ENCODE measurements around the gene MAMDC4. TPM values are rescaled to one million over a fixed set of nuclear protein-coding genes. Genes with fewer than 3 reads are reported as not detected.
"Not testable (repeated sequence)": the region's sequence is repeated elsewhere in the genome, so short reads cannot be mapped to it uniquely, and the experiment has no call there.

Gene MAMDC4
- total RNA-seq, 1 donor from 2014 or later = 22.6 TPM

GRCh38 chr9:136842380-136842948 lies 9.7 kb upstream of the MAMDC4 start, which contains the start of gene AJM1:
Gene AJM1, plus strand, starts transcription at chr9:136842478. Its CDS starts 1,937 bp downstream, at chr9:136844415.
- Mint-ChIP-seq H3K27me3 (ENCODE audit: low read depth) (peaks cover 11% of the 10 kb centered on the region), H3K27ac (peak within 1 kb of the TSS; percentile 30), H3K4me1 (peaks cover 20% of the 10 kb centered on the region), H3K4me3 (peak within 1 kb of the TSS; percentile 63)
- not testable (repeated sequence) for H3K36me3 Mint-ChIP-seq, H3K9me3 Mint-ChIP-seq
- DNase-seq (ENCODE audit: low spot score in 2 of 2, unreplicated experiment in 2 of 2) = peak in 1 of 2 experiments; percentile 88
- TF ChIP-seq CTCF (IDR thresholded peaks at IDR 0.05; ENCODE audit: unreplicated experiment) = peak; percentile 91

DNA sequence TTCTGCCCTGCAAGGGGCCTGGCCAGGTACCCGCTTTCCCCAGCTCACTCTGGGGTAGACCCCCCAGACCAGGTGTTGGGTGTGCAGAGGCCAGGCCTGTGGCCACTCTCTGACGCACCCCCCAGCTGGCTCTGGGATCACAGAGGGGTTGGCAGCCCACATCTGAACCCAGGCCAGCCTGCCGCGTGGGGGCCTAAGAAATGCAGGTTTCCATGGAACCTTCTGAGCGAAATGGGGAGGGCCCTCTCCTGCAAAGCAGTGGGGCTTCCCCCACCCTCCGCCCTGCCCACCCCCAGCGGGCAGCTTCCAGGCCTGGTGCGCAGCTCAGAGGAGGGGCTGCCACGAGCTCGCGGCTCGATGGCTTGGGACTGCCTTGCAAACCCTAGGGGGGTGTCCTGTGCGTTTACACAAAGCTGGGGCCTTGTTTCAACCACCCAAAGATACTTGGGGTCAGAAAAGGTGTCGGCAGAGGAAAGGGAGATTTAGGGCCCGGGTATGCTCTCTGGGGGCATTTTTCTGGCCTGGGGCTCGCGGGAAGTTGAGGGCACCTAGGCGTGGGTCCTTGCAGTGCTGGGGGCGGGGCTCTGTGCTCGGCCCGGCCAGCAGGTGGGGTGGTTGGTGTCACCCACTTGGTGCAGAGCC lies 8.9 kb upstream of the MAMDC4 start:
- H3K9me3 Mint-ChIP-seq; H3K36me3 Mint-ChIP-seq; DNase-seq (ENCODE audit: low spot score in 2 of 2, unreplicated experiment in 2 of 2); H3K27ac Mint-ChIP-seq: not testable (repeated sequence)
- Mint-ChIP-seq H3K27me3 (ENCODE audit: low read depth) (peaks cover 16% of the 10 kb centered on the region), H3K4me1 (peaks cover 20% of the 10 kb centered on the region), H3K4me3 (peak overlapping the region; percentile 26)

- H3K27me3 Mint-ChIP-seq (ENCODE audit: low read depth) = peaks cover 16% of the 10 kb centered on the region
- H3K27ac Mint-ChIP-seq, H3K36me3 Mint-ChIP-seq, H3K9me3 Mint-ChIP-seq: not testable (repeated sequence)
- peak in 1 of 2 experiments; percentile 68 for DNase-seq (ENCODE audit: low spot score in 2 of 2, unreplicated experiment in 2 of 2)
- H3K4me3 Mint-ChIP-seq = peak overlapping the region; percentile 26
- H3K4me1 Mint-ChIP-seq = peaks cover 20% of the 10 kb centered on the region
- TF ChIP-seq CTCF (IDR thresholded peaks at IDR 0.05; ENCODE audit: unreplicated experiment) = peak; percentile 77
These were observed 8.1 kb upstream of the MAMDC4 start for GRCh38 chr9:136843801-136844740.

GRCh38 chr9:136844761-136845464 lies 7.2 kb upstream of the MAMDC4 start:
- Mint-ChIP-seq H3K4me3 (no peak overlapping the region), H3K36me3 (peaks cover 4% of the 10 kb centered on the region), H3K27ac (no peak overlapping the region), H3K27me3 (ENCODE audit: low read depth) (peaks cover 16% of the 10 kb centered on the region), H3K9me3 (no peaks in the 10 kb centered on the region), H3K4me1 (peaks cover 22% of the 10 kb centered on the region)
- no peak for DNase-seq (ENCODE audit: low spot score in 2 of 2, unreplicated experiment in 2 of 2)
- no peak for TF ChIP-seq CTCF (IDR thresholded peaks at IDR 0.05; ENCODE audit: unreplicated experiment)

- Mint-ChIP-seq H3K27ac (no peak overlapping the region), H3K36me3 (peaks cover 2% of the 10 kb centered on the region), H3K9me3 (no peaks in the 10 kb centered on the region), H3K4me3 (no peak overlapping the region), H3K4me1 (peaks cover 22% of the 10 kb centered on the region), H3K27me3 (ENCODE audit: low read depth) (peaks cover 16% of the 10 kb centered on the region)
- no peak for TF ChIP-seq CTCF (IDR thresholded peaks at IDR 0.05; ENCODE audit: unreplicated experiment)
- DNase-seq (ENCODE audit: low spot score in 2 of 2, unreplicated experiment in 2 of 2) = no peak
These were observed 6.5 kb upstream of the MAMDC4 start for GRCh38 chr9:136845465-136846260.
